Astrocyte (in vitro differentiated cells and primary cell): Measurements from ENCODE around the gene CDK17.

Experiments
- EZH2 ChIP-seq: IDR thresholded peaks from 2 replicates; pipeline ENCODE4 v1.6.1; 2012; ENCODE audit warnings: mild to moderate bottlenecking, low read length, inconsistent platforms; ENCODE audit not compliant: insufficient read depth
- TF ChIP-seq, protein P1 (sequence below): IDR thresholded peaks from 2 replicates; pipeline ENCODE4 v1.5.1; 2011; ENCODE audit warnings: low read depth, mild to moderate bottlenecking, inconsistent platforms, low read length, moderate library complexity; ENCODE audit not compliant: insufficient read depth

DNA sequence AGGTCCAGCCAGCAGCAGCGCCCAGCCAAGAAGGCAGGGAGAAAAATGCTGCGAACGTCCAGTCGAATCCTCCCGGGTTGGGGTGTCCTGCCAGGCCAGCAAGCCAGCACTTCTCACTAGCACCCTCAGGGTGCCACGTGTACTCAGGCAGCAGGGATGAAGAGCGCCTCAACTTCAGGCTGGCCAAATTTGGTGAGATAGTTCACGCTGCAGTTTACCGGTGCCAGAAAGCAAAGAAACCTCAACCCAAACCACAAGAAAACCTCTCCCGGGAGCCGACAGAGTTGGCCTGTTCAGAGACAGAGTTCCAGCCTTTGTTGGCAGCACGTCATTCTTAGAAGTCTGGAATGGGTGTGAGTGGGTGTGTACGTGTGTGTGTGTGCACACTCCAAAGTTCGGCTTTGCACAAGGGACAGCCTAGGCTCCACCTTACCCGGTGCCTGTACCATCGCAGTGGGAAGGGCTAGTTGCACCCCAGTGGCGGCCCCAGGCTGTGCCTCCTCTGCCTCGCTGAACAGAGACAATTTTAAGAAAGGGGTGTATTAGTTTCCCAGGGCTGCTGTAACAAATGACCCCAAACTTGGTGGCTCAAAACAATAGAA, 163.9 kb downstream of the CDK17 start:
- TF ChIP-seq, protein P1, sequence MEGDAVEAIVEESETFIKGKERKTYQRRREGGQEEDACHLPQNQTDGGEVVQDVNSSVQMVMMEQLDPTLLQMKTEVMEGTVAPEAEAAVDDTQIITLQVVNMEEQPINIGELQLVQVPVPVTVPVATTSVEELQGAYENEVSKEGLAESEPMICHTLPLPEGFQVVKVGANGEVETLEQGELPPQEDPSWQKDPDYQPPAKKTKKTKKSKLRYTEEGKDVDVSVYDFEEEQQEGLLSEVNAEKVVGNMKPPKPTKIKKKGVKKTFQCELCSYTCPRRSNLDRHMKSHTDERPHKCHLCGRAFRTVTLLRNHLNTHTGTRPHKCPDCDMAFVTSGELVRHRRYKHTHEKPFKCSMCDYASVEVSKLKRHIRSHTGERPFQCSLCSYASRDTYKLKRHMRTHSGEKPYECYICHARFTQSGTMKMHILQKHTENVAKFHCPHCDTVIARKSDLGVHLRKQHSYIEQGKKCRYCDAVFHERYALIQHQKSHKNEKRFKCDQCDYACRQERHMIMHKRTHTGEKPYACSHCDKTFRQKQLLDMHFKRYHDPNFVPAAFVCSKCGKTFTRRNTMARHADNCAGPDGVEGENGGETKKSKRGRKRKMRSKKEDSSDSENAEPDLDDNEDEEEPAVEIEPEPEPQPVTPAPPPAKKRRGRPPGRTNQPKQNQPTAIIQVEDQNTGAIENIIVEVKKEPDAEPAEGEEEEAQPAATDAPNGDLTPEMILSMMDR, result no peak
- TF ChIP-seq EZH2, result no peak
